Astrocyte of the hippocampus (primary cell): ENCODE data around the gene PCNA.
"Not testable (repeated sequence)": the region's sequence is repeated elsewhere in the genome, so short reads cannot be mapped to it uniquely, and the experiment has no call there.

Experiments
- DNase-seq: peaks from one replicate; pipeline ENCODE4 v3.0.0; 2011; ENCODE audit warnings: low read depth, low spot score

The PCNA gene

DNA sequence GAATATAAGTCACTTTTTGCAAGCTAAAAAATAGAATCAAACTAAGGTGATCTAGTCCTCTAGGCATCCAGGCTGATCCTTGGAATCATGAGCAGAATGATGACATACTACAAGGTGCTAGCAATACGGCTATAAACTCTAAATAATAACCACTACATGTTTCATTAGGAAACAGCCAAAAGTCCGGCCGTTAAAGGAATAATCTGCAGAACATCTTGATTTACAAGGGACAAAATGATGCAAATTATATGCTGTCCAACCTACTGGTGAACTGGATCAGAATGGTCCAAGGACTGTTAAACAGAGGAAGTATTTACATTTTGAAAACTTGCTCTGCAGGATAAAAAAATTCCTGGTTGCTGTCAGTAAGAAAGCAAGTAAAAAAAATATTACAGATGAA lies 19.8 kb downstream of the PCNA start:
- DNase-seq: not testable (repeated sequence)

DNA sequence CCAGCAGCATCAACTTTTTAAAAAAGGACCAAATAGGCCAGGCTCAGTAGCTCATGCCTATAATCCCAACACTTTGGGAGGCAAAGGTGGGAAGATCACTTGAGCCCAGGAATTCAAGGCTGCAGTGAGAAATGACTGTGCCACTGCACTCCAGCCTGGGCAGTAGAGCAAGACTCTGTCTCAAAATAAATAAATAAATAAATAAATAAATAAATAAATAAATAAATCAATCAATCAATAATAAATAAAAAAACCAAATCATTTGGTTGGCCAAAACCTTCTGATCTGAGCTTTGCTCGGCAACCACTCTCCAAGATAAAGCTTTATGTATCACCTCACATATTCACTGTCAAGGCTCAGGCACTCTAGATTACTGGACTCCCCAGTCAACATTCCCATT lies 20.7 kb downstream of the PCNA start:
- not testable (repeated sequence) for DNase-seq

DNA sequence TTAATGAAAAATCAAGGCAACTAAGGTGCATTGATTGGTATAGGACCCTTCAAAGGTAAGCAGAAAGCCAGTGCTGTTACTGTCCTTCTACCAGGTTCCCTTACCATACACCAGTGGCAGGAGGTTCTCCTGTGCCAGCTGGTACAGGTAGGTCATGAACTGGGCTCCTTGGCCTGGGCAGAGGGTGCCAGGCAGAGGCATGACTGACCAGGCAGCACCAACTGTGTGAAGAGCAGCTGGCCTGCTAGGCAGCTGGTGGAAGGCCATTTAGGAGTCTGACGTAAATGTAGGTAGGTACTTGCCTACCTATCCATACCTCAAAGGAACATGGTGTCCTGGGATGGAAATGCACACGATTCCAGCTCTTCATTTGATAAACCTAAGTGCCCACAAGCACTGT lies 23.3 kb downstream of the PCNA start:
- DNase-seq: no peak

DNA sequence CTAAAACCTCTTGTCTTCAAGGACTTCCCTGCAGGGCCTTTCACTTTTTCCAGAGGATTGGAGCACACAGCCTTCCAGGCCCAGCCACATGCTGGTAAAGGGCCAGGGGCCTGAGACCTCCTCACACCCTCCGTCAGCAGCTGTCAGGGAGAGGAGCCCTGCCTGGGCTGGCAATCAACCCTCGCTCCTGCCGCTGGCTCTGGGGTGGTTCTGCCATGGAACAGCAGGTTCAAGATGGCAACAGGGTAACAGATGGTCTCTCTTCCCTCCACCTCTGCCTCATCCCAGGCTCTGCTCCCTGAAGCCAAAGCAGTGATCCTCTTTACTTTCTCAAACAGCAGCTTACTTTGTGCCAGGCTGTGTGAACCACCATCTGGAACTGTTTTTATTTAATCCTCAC lies 23.8 kb downstream of the PCNA start:
- DNase-seq: no peak

DNA sequence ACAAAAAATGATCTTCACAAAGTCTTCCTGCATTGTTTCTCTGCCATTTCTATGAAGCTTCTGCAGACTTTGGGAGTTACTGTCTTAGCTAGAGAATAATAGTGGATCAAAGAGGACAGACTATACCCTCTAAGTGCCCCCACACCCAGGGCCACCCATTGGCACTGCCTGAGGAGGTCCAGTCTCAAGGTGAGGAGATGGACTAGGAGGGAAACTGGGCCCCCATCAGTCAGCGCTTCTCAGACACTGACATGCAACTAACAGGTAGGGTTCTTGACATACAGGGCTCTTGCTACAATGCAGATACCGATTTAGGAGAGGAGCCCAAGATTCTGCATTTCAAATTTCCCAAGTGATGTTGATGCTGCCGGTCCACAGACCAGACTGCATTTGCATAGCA lies 24.3 kb downstream of the PCNA start:
- no peak for DNase-seq

DNA sequence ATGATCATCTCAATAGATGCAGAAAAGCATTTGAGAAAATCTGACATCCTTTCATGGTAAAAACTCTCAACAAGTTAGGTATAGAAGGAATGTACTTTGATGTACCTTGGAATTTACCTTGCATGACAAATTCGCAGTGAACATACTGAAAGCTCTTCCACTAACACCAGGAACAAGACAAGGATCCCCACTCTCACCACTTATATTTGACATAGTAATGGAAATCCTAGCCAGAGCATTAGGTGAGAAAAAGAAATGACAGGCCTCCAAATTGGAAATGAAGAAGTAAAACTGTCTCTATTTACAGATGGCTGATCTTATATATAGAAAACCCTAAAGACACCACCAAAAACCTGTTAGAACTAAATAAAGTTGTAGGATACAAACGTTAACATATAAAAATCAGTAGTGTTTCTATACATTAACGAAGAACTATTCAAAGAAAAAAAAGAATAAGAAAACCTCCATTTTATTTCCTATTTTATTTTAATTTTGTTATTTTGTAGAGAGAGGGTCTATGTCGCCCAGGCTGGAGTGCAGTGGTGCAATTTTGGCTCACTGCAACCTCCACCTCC lies 26.9 kb downstream of the PCNA start:
- DNase-seq: no peak

DNA sequence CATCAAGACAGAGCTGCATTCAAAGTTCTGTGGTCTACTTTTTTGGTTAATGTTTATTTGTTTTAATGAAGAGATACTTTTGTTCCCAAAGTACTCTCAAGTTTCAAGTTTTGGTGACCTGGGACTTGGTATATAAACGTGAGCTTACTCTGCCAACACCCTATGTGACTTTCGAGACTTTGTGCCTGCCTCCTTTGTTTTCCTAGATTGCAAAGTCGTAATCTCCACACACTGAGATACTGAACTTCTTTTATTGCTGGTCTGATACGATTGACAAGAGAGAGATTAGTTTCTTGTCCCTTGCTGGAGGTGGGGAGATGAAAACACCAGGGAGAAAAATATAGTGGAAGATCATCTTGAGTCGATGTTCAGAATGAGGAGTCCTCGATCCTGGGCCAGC lies 27.9 kb downstream of the PCNA start:
- no peak for DNase-seq

DNA sequence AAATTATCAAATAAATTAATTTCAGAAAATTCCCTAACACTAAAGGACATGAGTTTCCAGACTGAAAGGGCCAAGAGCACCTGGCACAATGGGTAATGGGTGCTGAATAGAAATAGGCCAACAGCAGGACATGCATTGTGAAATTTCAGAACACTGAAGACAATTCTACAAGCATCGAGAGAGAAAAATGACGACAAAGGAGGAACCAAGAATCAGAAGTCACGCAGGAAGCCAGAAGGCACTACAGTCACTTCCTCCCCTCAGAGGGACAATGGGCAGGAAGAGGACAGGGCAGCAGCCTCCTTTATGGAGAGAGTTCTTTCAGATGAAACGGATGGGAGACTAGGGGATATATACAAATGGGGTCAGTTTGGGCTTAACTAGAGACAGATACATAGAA lies 29.6 kb downstream of the PCNA start:
- no peak for DNase-seq

DNA sequence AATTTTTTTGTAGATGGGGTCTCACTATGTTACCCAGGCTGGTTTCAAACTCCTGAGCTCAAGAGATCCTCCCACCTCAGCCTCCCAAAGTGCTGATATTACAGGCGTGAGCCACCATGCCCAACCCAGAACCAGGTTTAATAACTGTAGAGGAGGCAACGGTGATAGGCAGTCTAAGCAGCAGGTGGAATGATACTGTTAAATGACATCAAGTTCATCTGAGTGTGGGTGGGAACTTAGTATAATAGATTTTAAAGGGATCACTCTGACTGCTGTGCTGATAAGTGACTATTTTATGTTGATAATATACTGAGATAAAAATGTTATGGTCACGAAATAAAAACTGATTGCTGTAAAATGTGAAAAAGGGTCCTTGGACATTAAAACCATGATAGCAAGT lies 31.1 kb downstream of the PCNA start:
- no peak for DNase-seq

DNA sequence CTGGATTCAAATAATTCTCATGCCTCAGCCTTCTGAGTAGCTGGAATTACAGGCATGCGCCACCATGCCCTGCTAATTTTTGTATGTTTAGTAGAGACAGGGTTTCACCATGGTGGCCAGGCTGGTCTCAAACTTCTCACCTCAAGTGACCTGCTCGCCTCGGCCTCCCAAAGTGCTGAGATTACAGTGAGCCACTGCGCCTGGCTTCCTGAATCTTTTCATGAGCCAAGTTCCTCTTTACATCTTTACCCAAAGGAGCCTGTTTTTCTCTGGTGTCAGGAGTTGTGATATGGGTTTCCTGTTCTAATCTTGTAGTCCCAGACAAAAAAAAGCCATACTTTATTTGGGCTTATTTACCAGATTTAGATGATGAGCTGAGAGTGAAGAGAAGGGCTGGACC lies 34.4 kb downstream of the PCNA start:
- DNase-seq: no peak

DNA sequence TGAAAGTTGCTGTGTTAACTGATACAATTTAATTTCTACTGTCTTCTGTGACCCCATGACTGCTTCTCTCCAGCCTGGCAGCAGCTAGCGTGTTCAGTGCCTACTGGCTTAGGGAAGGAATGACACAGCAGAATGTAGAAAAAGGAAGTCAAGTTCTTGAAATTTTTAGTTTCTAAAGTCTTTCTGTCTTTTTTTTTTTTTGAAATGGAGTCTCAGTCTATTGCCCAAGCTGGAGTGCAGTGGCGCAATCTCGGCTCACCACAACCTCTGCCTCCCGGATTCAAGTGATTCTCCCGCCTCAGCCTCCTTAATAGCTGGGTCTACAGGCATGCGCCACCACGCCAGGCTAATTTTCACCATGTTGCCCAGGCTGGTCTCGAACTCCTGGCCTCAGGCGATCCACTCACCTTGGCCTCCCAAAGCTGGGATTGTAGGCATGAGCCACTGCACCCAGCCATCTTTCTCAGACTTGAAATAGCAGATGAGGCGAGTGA lies 39.3 kb downstream of the PCNA start:
- no peak for DNase-seq

DNA sequence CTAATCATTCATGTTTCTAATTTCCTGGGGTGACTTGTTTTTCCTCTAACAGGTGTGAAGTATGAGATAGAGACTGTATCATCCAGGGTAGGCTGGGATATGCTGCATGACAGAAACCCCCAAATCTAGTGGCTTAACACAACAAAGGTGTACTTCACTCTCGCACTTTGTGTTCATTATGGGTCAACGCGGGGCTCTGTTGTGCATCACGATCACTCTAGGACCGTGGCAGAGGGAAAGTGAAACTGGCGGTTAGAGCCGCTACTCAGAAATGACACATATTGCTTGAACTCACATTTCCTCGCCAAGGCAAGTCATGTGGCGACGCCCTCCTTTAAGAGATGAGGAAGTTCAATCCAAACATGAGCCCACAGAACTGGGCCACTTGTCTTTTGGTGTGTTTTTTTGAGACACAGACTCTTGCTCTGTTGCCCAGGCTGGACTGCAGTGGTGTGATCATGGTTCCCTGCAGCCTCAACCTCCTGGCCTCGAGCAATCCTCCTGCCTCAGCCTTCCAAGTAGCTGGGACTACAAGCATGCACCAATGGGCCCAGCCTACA lies 41.3 kb downstream of the PCNA start:
- no peak for DNase-seq

DNA sequence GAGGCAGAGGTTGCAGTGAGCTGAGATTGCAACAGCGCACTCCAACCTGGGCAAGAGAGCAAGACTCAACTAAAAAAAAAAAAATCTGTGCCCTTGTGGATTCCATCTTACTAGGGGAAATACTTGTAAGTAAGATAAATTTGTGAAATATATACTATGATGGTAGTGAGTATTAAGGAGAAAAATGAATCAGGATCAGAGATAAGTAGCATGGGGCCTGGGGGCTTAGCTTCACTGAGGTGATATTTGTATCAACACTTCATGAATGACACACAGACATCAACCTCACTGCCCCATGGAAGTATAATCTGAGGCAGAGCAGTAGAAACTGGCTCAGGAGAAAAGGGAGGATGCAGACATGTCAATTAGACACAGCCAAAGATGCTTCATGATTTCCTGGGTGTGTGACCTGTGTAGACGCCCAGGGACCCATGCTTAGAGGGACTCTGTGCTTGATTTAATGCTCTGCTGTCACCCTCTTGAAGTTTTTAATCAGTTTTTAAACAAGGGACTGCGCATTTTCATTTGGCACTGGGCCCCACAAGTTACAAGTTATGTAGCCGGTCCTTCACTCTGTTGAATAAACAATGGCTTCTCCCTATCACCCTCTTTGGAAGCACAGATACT lies 41.9 kb downstream of the PCNA start:
- no peak for DNase-seq

DNA sequence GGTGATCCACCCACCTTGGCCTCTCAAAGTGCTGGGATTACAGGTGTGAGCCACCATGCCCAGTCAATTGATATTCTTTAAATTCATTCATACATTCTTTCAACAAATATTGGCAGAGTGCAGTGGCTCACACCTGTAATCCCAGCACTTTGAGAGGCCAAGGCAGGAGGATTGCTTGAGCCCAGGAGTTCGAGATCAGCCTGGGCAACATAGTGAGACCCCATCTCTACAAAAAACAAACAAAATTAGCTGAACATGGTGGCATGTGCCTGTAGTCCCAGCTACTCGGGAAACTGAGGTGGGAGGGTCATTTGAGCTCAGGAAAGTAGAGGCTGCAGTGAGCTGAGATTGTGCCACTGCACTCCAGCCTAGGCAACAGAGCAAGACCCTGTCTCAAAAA lies 42.8 kb downstream of the PCNA start:
- DNase-seq: not testable (repeated sequence)

DNA sequence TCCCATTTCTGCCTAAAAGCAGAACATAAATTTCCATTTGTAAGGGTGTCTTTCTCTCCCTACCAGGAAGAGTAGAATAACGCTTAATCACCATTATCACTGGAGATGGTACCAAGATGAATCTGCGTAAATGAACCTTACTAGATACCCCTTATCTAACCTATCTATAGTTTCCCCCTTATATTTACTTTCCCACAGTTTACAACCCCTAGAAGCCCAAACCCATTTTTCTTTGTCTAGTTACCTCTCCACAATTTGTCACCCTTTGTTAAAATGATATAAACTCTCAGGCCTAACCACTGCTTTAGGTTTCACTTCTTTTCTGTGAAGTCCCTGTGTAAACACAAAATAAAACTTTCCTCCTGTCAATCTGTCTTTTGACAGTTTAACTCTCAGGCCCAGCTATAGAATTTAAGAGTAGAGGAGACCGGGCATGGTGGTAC lies 45.5 kb downstream of the PCNA start:
- DNase-seq: no peak

DNA sequence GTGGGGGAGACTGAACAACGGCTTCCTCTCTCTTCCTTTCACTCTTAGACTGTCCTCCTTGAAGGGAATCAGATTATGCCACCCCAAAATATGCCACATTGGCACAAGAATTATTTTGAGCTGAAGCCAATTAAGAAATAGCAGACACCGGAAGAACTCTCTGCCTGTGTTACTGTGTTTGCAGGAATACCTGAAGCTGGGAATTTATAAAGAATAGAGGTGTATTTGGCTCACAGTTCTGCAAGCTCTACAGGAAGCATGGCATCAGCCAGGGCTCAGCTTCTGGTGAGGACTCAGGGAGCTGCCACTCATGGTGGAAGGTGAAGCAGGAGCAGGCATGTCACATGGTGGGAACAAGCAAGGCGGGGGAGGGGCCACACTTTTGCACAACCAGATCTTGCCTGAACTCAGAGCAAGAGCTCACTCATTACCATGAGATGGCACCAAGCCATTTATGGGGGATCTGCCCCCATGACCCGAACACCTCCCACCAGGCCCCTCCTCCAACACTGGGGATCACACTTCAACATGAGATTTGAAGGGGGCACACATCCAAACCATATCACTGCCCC lies 46.0 kb downstream of the PCNA start:
- no peak for DNase-seq

DNA sequence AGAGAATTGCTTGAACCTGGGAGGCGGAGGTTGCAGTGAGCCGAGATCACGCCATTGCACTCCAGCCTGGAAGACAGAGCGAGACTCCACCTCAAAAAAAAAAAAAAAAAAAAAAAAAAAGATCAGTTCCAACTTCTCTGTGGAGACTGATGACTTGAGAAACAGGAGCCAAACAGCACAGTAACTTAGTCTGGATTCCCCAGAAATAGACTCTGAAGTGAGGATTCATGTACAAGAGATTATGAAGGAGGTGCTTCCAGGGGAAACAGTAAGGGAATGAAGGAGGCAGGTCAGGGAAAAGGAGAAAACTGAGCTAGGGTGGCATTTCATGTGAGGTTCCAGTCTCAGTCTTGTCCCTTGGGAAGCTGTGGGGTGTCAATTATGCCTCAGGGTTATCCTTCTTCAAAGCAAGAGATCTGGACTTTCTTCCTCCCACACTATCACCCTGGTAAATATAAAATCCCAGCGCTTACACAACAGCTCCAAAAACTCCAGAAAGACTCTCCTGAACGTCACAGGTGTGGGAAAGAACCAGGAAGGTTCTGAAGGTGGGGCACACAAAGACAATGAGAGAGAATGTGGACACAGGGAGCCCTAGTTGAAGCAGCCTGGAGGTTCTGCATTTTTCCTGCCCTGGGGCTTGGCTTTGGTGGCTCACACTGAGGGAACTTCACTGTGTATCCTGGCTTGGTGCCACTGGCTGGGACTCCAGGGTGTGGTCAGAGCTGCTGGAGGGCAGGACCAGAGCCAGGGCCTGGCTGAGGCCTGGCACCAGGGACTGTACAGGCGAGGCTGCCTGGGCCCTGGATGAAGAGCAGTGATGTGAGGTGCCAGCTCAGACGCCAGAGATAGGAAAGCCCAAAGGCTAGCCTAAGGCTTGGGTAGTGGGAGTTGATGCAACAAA lies 46.8 kb downstream of the PCNA start:
- peak; percentile 90 for DNase-seq

DNA sequence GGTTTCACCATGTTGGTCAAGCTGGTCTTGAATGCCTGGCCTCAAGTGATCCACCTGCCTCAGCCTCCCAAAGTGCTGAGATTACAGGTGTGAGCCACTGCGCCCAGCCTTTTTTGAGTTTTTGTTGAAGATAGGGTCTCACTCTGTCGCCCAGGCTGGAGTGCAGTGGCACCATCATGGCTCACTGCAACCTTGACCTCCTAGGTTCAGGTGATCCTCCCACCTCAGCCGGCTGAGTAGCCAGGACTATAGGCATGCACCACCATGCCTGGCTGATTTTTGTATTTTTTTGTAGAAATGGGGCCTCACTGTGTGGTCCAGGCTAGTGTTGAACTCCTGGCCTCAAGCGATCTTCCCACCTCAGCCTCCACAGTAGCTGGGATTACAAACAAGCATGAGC lies 47.8 kb downstream of the PCNA start:
- not testable (repeated sequence) for DNase-seq

DNA sequence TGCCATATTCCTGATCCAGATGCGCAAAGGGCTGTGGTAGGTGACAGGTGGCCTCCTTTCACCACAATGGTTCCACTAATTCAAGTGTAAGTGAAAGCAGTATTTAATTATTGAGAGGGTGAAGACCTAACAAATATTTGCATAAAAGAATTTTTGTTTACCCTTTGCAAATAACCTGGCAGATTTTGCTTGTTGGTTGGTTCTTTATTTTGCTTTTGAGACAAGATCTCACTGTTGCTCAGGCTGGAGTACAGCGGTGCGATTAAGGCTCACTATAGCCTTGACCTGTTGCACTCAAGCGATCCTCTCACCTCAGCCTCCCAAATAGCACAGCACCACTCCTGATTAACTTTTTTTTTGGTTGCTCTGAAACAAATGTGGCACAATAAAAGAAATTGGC lies 49.2 kb downstream of the PCNA start:
- DNase-seq: no peak

DNA sequence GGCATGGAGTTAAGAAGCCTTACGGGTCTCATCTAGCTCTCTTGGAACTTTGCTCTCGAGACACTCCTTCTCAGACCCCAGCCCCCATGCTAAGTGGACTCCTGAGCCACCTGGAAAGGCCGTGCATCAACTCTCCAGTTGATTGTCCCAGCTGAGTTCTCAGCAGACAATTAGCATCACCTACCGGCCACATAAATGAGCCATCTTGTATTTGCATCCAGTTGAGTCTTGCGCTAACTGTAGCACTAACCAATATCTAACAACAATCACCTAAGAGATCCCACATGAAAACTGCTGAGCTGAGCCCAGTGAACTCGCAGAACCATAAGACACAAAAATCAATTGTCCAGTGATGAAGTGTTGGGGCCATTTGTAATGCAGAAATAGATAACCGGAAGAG lies 49.7 kb downstream of the PCNA start:
- no peak for DNase-seq

DNA sequence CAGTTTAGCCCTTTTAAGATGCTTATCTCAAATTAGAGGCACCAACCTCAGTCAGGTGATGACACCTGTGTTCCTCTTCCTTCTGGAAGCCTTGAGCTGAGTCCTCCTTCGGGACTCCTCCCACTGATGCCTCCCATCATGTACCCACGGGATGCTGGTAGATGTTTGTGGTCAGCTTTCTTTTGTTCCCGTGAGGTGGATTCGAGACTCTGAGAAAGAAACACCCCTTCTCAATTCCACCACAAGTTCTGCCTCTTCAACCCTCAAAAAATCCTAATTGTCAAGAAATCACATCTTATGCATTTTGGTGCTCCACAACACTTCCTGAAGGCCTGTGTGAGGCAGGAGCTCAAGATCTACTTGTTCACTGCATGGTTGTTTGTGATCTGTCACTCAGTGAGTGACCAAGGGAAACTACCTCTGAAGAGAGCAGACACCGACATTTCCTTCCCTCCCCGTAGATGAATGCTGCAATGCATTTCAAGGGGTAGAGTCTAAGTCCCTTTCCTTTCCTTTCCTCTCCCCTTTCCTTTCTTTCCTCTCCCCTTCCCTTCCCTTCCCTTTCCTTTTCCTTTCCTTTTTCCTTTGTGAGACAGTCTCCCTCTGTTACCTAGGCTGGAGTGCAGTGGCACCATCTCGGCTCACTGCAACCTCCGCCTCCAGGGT lies 50.5 kb downstream of the PCNA start:
- no peak for DNase-seq
